ENCODE data around the gene NF1. TPM values are rescaled to one million over a fixed set of nuclear protein-coding genes. Genes with fewer than 3 reads are reported as not detected.

The NF1 gene
- total RNA-seq, 1 donor from 2014 or later = 82.5 TPM

- Mint-ChIP-seq H3K4me1 (ENCODE audit: low read depth) (no peaks in the 10 kb centered on the region), H3K9me3 (ENCODE audit: low read depth) (no peaks in the 10 kb centered on the region), H3K27me3 (no peaks in the 10 kb centered on the region), H3K27ac (no peak overlapping the region), H3K4me3 (ENCODE audit: low read depth) (no peak overlapping the region), H3K36me3 (ENCODE audit: insufficient read depth) (peaks cover 27% of the 10 kb centered on the region)
- DNase-seq (ENCODE audit: low spot score, unreplicated experiment) = no peak
- TF ChIP-seq CTCF (IDR thresholded peaks at IDR 0.05; ENCODE audit: unreplicated experiment) = no peak
These were observed 254.7 kb downstream of the NF1 start for GRCh38 chr17:31349454-31349853.

- Mint-ChIP-seq H3K27ac (no peak overlapping the region), H3K9me3 (ENCODE audit: low read depth) (no peaks in the 10 kb centered on the region), H3K36me3 (ENCODE audit: insufficient read depth) (peaks cover 40% of the 10 kb centered on the region), H3K4me3 (ENCODE audit: low read depth) (no peak overlapping the region), H3K4me1 (ENCODE audit: low read depth) (peaks cover 10% of the 10 kb centered on the region), H3K27me3 (no peaks in the 10 kb centered on the region)
- no peak for TF ChIP-seq CTCF (IDR thresholded peaks at IDR 0.05; ENCODE audit: unreplicated experiment)
- no peak for DNase-seq (ENCODE audit: low spot score, unreplicated experiment)
These were observed 261.2 kb downstream of the NF1 start for GRCh38 chr17:31355935-31356334.

GRCh38 chr17:31357091-31357490 is 262.3 kb downstream of the NF1 start:
- no peak for TF ChIP-seq CTCF (IDR thresholded peaks at IDR 0.05; ENCODE audit: unreplicated experiment)
- DNase-seq (ENCODE audit: low spot score, unreplicated experiment) = no peak
- Mint-ChIP-seq H3K27me3 (no peaks in the 10 kb centered on the region), H3K36me3 (ENCODE audit: insufficient read depth) (peaks cover 36% of the 10 kb centered on the region), H3K27ac (no peak overlapping the region), H3K4me1 (ENCODE audit: low read depth) (peaks cover 12% of the 10 kb centered on the region), H3K4me3 (ENCODE audit: low read depth) (no peak overlapping the region), H3K9me3 (ENCODE audit: low read depth) (no peaks in the 10 kb centered on the region)

- Mint-ChIP-seq H3K27me3 (no peaks in the 10 kb centered on the region), H3K36me3 (ENCODE audit: insufficient read depth) (peaks cover 40% of the 10 kb centered on the region), H3K4me3 (ENCODE audit: low read depth) (no peak overlapping the region), H3K4me1 (ENCODE audit: low read depth) (peaks cover 16% of the 10 kb centered on the region), H3K27ac (peak overlapping the region; percentile 54), H3K9me3 (ENCODE audit: low read depth) (no peaks in the 10 kb centered on the region)
- DNase-seq (ENCODE audit: low spot score, unreplicated experiment) = no peak
- no peak for TF ChIP-seq CTCF (IDR thresholded peaks at IDR 0.05; ENCODE audit: unreplicated experiment)
These were observed 263.1 kb downstream of the NF1 start for GRCh38 chr17:31357839-31358394.

GRCh38 chr17:31364012-31364411 is 269.2 kb downstream of the NF1 start:
- no peak overlapping the region for H3K27ac Mint-ChIP-seq
- no peak for TF ChIP-seq CTCF (IDR thresholded peaks at IDR 0.05; ENCODE audit: unreplicated experiment)
- no peak for DNase-seq (ENCODE audit: low spot score, unreplicated experiment)
- no peaks in the 10 kb centered on the region for H3K9me3 Mint-ChIP-seq (ENCODE audit: low read depth)
- H3K4me1 Mint-ChIP-seq (ENCODE audit: low read depth) = peaks cover 5% of the 10 kb centered on the region
- H3K27me3 Mint-ChIP-seq = no peaks in the 10 kb centered on the region
- no peak overlapping the region for H3K4me3 Mint-ChIP-seq (ENCODE audit: low read depth)
- peaks cover 24% of the 10 kb centered on the region for H3K36me3 Mint-ChIP-seq (ENCODE audit: insufficient read depth)

All from progenitor cell of endocrine pancreas (in vitro differentiated cells).